Hematopoietic multipotent progenitor cell treated with erythropoietin and hydrocortisone succinate and interleukin-3 and kit ligand, for 4 days (in vitro differentiated cells): ENCODE results near the gene KCNJ5.
A peak's percentile ranks its signal among the peaks of the same experiment; 100 is the strongest.

Experiments used
- DNase-seq: peaks from one replicate; pipeline ENCODE4 v3.0.0-alpha.2; 2015

KCNJ5 gene

GRCh38 chr11:128890543-128891368 is at the start of gene KCNJ5:
KCNJ5 (plus strand) TSS chr11:128891356; CDS start chr11:128911274, 19,918 bp downstream.
- DNase-seq: peak; percentile 31

- no peak for DNase-seq
Measured at GRCh38 chr11:128841461-128842072, 49.6 kb upstream of the KCNJ5 start.

- DNase-seq: peak; percentile 64
Measured at GRCh38 chr11:128843198-128843785, 47.9 kb upstream of the KCNJ5 start.

- peak; percentile 87 for DNase-seq
Measured at GRCh38 chr11:128845334-128845780, 45.8 kb upstream of the KCNJ5 start.

- no peak for DNase-seq
Measured at GRCh38 chr11:128846985-128847384, 44.2 kb upstream of the KCNJ5 start.

GRCh38 chr11:128848815-128849455 is 42.2 kb upstream of the KCNJ5 start:
- peak; percentile 81 for DNase-seq

- DNase-seq: no peak
Measured at GRCh38 chr11:128852327-128853023, 38.7 kb upstream of the KCNJ5 start.

- DNase-seq: no peak
Measured at GRCh38 chr11:128853559-128853958, 37.6 kb upstream of the KCNJ5 start.

GRCh38 chr11:128854841-128855240 is 36.3 kb upstream of the KCNJ5 start:
- DNase-seq: no peak

GRCh38 chr11:128856241-128856640 is 34.9 kb upstream of the KCNJ5 start:
- no peak for DNase-seq

GRCh38 chr11:128857341-128857740 is 33.8 kb upstream of the KCNJ5 start:
- no peak for DNase-seq

GRCh38 chr11:128859563-128860441 is 31.4 kb upstream of the KCNJ5 start:
- DNase-seq: peak; percentile 90

GRCh38 chr11:128860571-128861361 is 30.4 kb upstream of the KCNJ5 start:
- no peak for DNase-seq

- DNase-seq: no peak
Measured at GRCh38 chr11:128862406-128862805, 28.8 kb upstream of the KCNJ5 start.

- no peak for DNase-seq
Measured at GRCh38 chr11:128862908-128863660, 28.1 kb upstream of the KCNJ5 start.

GRCh38 chr11:128865490-128865889 is 25.7 kb upstream of the KCNJ5 start:
- DNase-seq: no peak

GRCh38 chr11:128867277-128867676 is 23.9 kb upstream of the KCNJ5 start, which contains the start of gene KCNJ1:
KCNJ1 (minus strand) TSS chr11:128867296; CDS start chr11:128840243, 27,053 bp downstream.
- no peak for DNase-seq

- peak; percentile 46 for DNase-seq
Measured at GRCh38 chr11:128868841-128869671, 22.1 kb upstream of the KCNJ5 start.

GRCh38 chr11:128871168-128871610 is 20.0 kb upstream of the KCNJ5 start:
- no peak for DNase-seq
